AG04450 (cell line): Measurements from ENCODE around the gene ARPC3. TPM values are rescaled to one million over a fixed set of nuclear protein-coding genes. Genes with fewer than 3 reads are reported as not detected.

ENCODE experiments used
- CTCF ChIA-PET: fragments of 300-600, 350-600 bp; formaldehyde crosslinking; extraction: SDS; loops from one replicate; lab custom pipeline; 2022; ENCODE audit warnings: antibody characterized with exemption, inconsistent platforms; lab: Charles Lee
- POLR2A ChIA-PET: fragments of 350-600 bp; formaldehyde crosslinking; extraction: SDS; loops from one replicate; lab custom pipeline; 2021; ENCODE audit warnings: antibody characterized with exemption, inconsistent platforms; lab: Yijun Ruan, JAX
- DNase-seq: peaks from one replicate; pipeline ENCODE4 v3.0.0-alpha.2; 2011; ENCODE audit warnings: low read depth, low spot score
- H3K27ac ChIP-seq: one replicate; pipeline ENCODE4 v1.5.1; 2012; ENCODE audit warnings: low read depth, low read length, control low read depth
- H3K27me3 ChIP-seq: one replicate; pipeline ENCODE4 v1.6.0; 2012; ENCODE audit warnings: low read length; ENCODE audit not compliant: control insufficient read depth, insufficient read depth
- H3K4me3 ChIP-seq: 2 replicates; pipeline ENCODE4 v1.5.1; 2011; ENCODE audit warnings: mild to moderate bottlenecking, low read depth, low read length, control low read depth
- H3K9me3 ChIP-seq: 2 replicates; pipeline ENCODE4 v1.5.1; 2012; ENCODE audit warnings: low read length; ENCODE audit not compliant: control insufficient read depth, insufficient read depth
- CTCF ChIP-seq: IDR thresholded peaks from 2 replicates; pipeline ENCODE4 v1.5.1; 2011; ENCODE audit warnings: low read depth, low read length, control low read depth, inconsistent platforms
- polyA minus RNA-seq: library from RNA; depleted of rRNA, polyadenylated mRNA; stranded (reverse); fragments of >200 nt; gene quantifications from 2 replicates; pipeline ENCODE4 v1.2.3, GENCODE V29; 2011; rRNA and poly(A)+ RNA removed
- polyA plus RNA-seq: library from polyadenylated mRNA; depleted of rRNA; stranded (reverse); fragments of >200 nt; gene quantifications from 2 replicates; pipeline ENCODE4 v1.2.3, GENCODE V29; 2011; rRNA removed

Gene ARPC3
- polyA plus RNA-seq (57.0 and 82.3 TPM in 2 replicates), polyA minus RNA-seq (24.3 and 30.3 TPM in 2 replicates)

GRCh38 chr12:110449799-110450497 lies at the start of gene ARPC3:
TSS of gene ARPC3 (minus strand) at chr12:110450337. CDS start at chr12:110450260, 77 bp downstream.
- peak; percentile 86 for DNase-seq
- Histone ChIP-seq H3K27me3 (no peaks in the 10 kb centered on the region), H3K27ac (peak within 1 kb of the TSS; percentile 91), H3K9me3 (no peaks in the 10 kb centered on the region; the same call in 1 of the 2 replicates), H3K4me3 (peak within 1 kb of the TSS; percentile 94)
- CTCF ChIA-PET: interaction anchor here (0.5 to 5.1 kb wide), 34 partner anchors 10 to 482 kb away, joined by 3 to 125 read pairs (median 4); partner anchors contain the start of genes C12orf76, FAM216A, GPN3 and TCTN1
- TF ChIP-seq CTCF: peak; percentile 88
- POLR2A ChIA-PET: interaction anchor here (0.5 to 1.9 kb wide), 10 partner anchors 18 to 438 kb away, joined by 3 to 29 read pairs (median 4); partner anchors contain the start of genes FAM216A, GPN3 and TCTN1

GRCh38 chr12:110498984-110499706 lies 49.0 kb upstream of the ARPC3 start:
- Histone ChIP-seq H3K27me3 (no peaks in the 10 kb centered on the region), H3K4me3 (no peak overlapping the region), H3K9me3 (no peaks in the 10 kb centered on the region; the same call in 1 of the 2 replicates), H3K27ac (no peak overlapping the region)
- POLR2A ChIA-PET: no interaction called here
- no peak for TF ChIP-seq CTCF
- CTCF ChIA-PET: interaction anchor here (0.9 to 20.4 kb wide), 6 partner anchors 10 to 103 kb away, joined by 3 to 369 read pairs (median 4); partner anchors contain the start of genes ARPC3, FAM216A and GPN3
- no peak for DNase-seq

GRCh38 chr12:110475426-110475825 lies 25.3 kb upstream of the ARPC3 start:
- Histone ChIP-seq H3K4me3 (no peak overlapping the region), H3K27ac (no peak overlapping the region), H3K9me3 (no peaks in the 10 kb centered on the region), H3K27me3 (no peaks in the 10 kb centered on the region)
- ChIA-PET CTCF (interaction anchor here (0.8 kb wide), 1 partner anchor 30 kb away, joined by 7 read pairs; no protein-coding TSS in a partner anchor), POLR2A (interaction anchor here (0.6 to 0.7 kb wide), 2 partner anchors 25 to 402 kb away, joined by 3 read pairs; no protein-coding TSS in a partner anchor)
- no peak for DNase-seq
- no peak for TF ChIP-seq CTCF

- Histone ChIP-seq H3K9me3 (no peaks in the 10 kb centered on the region), H3K4me3 (peak within 1 kb of the TSS; percentile 98), H3K27ac (peak within 1 kb of the TSS; percentile 96), H3K27me3 (no peaks in the 10 kb centered on the region)
- ChIA-PET CTCF (interaction anchor here (0.6 to 5.7 kb wide), 16 partner anchors 9 to 419 kb away, joined by 3 to 84 read pairs (median 4); partner anchors contain the start of gene ARPC3), POLR2A (interaction anchor here (0.5 to 2.4 kb wide), 11 partner anchors 16 to 420 kb away, joined by 3 to 29 read pairs (median 5); partner anchors contain the start of genes ARPC3, RAD9B, TCTN1 and VPS29)
- TF ChIP-seq CTCF: no peak
- DNase-seq: peak; percentile 96
Measured at GRCh38 chr12:110468214-110469048, 18.3 kb upstream of the ARPC3 start, which contains the start of the genes FAM216A and GPN3. TSS of gene FAM216A (plus strand) at chr12:110468845. CDS start at chr12:110468876, 31 bp downstream. TSS of gene GPN3 (minus strand) at chr12:110468257. CDS start at chr12:110468203, 54 bp downstream.
